ENCODE data around the gene BMERB1.
"Not testable (repeated sequence)": the region's sequence is repeated elsewhere in the genome, so short reads cannot be mapped to it uniquely, and the experiment has no call there.

Gene BMERB1

DNA sequence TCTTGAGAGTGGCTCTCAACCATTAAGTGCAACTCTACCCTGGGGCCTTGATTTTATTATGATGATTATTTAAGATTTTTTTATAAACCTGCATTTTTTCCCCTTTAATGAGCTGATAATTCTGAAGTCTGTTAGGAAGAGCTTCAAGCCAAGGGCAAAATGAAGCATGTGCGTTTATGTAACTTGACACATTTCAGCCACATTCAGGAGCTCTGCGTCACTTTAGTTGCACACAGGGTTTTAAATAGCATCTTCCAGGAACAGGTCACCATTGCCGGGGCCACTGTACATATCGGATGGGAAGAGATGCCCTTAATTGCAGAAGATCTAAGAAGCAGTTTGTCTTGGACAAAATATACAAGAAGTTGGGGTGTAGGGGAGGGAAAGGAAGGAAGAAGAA, 89.6 kb downstream of the BMERB1 start:
- no peak for DNase-seq (ENCODE audit: low spot score)

DNA sequence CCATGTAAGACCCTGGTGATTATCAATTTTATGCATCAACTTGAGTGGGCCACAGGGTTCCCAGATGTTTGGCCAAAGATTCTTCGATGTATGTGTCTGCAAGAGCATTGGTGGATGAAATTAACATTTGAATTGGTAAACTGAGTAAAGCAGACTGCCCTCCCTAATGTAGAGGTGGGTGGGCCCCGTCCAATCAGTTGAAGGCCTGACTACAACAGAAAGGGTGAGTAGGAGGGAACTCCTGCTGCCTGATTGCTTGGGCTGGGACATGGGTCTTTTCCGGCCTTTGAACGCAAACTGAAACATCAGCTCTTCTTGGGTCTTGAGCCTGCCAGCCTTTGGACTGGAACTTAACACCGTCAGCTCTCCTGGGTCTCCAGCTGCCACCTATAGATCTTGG, 90.6 kb downstream of the BMERB1 start:
- no peak for DNase-seq (ENCODE audit: low spot score)

DNA sequence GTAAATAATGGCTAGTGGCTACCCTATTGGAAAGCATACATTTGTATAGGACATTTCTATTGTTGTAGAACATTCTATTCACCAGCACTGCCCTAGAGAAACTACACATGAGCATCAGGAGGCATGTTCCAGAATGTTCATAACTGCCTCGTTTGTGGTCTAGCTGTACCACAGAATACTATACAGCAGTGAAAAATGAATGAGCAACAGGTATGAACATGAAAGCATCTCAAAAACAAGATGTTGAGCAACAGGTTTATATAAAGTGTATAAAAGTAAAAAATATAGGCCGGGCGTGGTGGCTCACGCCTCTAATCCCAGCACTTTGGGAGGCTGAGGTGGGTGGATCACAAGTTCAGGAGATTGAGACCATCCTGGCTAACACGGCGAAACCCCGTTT, 91.7 kb downstream of the BMERB1 start:
- DNase-seq (ENCODE audit: low spot score) = no peak

DNA sequence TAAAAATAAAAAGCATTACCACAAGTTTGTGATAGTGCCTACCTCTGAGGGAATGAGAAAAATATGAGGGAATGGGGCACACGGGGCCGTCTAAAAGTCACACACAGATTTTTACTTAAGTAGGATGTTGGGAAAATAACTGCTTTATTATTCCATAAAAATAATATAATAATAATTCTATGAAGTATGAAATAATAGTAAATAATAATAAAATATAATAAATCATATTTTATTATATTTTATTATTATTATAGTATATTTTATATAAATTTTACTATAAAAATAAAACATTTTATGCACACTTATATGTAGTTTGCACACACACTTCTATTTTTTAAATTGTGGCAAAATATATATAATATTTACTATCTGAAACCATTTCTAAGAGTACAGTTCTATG, 92.3 kb downstream of the BMERB1 start:
- no peak for DNase-seq (ENCODE audit: low spot score)

DNA sequence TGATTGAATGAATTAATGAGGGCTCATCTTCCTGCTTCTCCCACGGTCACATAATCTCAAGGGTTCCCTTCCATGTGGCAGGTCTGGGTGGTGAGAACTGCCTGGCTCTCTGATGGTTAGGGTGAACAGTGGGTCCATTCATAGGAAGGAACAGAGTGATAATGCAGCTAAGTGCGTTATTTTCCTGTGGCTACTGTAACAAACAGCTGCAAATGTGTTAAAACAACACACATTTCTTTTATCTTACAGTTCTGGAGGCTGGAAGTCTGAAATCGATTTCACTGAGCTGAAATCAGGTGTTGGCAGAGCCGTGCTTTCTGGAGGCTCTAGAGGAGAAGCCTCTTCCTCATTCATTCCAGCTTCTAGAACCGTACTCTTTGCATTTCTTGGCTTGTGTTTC, 95.3 kb downstream of the BMERB1 start:
- no peak for DNase-seq (ENCODE audit: low spot score)

DNA sequence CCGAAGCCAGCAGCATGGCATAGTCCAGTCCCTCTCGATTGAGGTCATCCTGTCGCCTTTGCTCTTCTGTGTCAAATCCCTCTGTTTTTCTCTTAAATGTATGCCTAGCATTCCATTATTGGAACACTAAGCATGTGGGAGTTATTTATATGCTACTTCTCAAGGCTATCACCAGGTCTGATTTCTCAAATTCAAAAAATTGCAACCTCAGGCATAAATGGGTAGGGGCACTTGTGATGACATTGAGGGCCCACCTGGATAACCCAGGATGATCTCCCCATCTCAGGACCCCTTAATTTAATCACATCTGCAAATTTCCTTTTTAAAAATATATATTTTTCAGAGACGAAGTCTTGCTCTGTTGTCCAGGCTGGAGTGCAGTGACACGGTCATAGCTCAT, 95.7 kb downstream of the BMERB1 start:
- no peak for DNase-seq (ENCODE audit: low spot score)

DNA sequence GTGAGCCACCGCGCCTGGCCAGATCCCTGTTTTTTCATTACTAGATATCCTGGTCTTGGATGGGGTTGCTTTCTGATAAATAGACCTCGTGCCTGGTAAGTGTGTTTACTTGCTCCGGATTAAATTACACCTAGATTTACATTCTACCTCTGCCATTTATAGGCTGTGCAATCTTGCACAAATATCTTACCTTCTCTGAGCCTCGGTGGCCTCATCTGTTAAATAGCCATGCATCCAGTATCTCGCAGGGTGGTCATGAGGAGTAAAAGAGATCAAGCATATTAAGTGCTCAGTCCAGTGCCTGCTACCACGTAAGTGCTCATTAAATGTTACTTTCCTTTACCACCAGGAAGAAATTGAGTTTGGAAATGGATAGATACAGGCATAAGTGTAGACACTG, 98.4 kb downstream of the BMERB1 start:
- no peak for DNase-seq (ENCODE audit: low spot score)

DNA sequence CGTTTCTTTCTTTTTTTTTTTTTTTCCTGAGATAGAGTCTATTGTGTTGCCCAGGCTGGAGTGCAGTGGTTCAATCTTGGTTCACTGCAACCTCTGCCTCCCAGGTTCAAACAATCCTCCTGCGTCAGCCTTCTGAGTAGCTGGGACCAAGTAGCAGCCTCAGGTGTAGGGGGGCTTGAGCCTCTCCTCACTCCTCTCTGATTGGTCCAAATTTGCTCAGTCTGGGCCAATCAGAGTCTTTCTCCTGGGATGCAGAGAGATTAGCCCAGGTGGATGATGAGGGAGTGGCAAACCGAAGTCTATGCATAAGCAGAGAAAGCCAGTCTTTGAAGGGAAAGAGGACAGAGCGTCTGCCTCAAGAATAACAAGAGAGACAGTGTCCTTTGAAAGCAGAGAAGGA, 99.0 kb downstream of the BMERB1 start:
- DNase-seq (ENCODE audit: low spot score) = no peak

DNA sequence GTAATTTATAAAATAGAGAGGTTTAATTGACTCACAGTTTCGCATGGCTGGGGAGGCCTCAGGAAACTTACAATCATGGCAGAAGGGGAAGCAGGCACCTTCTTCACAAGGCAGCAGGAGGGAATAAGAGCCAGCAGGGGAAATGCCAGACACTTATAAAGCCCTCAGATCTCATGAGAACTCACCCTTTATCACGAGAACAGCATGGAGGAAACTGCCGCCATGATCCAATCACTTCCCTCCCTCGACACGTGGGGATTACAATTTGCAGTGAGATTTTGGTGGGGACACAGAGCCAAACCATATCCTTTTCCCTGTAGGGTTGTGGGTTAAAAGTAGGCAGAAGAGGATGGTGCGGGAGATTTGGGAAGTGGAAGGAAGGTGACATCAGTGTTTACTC, 101.4 kb downstream of the BMERB1 start:
- no peak for DNase-seq (ENCODE audit: low spot score)

DNA sequence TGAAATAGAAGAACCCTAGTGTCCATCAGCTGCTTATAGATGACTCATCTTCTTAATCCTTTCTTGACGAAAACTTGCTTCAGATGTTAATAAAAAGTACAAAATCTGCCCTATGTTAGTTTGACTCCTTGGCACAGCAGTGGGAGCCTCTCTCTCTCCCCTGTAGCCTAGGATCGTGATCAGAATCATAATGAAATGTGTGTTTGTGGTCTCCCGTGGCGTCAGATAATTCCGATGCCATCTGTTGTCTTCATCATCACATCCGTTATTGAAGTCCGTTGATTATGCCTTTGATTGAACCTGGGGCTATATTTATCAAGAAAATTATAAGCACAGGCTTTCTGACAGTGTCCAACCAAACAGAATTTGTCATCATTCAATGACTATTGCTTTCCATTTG, 102.5 kb downstream of the BMERB1 start:
- no peak for DNase-seq (ENCODE audit: low spot score)

DNA sequence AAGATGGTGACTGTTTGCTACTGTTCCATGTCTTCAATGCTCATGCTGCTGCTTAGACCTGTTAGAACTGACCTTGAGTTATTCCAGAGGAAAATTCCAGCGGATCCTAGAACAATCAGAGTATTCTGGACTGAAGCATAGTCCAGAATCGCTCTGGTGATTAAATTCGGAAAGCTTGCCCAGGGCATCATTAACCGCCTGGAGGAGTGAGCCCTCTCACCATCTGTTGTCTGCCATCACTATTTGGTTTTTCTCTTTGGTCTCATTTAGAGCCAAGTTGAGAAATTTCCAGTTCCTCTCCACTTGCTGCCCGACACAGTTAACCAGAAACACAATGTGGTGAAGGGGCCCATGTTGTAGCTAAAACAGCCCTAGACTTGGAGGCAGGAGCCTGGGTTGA, 104.1 kb downstream of the BMERB1 start:
- no peak for DNase-seq (ENCODE audit: low spot score)

DNA sequence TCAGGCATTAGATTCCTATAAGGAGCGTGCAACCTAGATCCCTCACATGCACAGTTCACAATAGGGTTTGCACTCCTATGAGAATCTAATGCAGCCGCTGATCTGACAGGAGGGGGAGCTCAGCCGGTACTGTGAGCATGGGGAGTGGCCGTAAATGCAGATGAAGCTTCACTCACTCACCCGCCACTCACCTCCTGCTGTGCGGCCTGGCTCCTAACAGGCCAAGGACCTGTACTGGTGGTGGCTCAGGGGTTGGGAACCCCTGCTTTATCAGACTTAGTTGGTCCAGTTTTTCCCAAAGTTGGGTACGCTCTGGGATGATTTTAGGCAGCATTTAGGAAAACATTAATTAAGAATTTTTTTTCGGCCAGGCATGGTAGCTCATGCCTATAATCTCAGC, 104.8 kb downstream of the BMERB1 start:
- DNase-seq (ENCODE audit: low spot score) = no peak

DNA sequence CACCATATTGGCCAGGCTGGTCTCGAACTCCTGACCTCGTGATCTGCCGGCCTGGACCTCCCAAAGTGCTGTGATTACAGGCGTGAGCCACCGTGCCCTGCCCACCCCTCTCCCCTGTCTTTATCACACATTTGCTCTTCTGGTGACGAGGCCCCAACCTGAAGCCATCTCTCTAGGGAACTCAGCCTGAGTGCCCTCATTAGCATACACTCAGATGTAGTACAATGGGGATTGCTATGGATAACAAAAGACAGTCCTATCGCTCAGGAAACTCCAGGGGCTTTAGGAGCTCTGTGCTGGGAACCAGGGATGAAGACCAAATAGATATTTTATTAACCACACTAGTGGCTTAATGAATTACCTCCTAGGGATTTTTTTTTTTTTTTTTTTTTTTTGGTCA, 107.9 kb downstream of the BMERB1 start:
- DNase-seq (ENCODE audit: low spot score) = no peak

DNA sequence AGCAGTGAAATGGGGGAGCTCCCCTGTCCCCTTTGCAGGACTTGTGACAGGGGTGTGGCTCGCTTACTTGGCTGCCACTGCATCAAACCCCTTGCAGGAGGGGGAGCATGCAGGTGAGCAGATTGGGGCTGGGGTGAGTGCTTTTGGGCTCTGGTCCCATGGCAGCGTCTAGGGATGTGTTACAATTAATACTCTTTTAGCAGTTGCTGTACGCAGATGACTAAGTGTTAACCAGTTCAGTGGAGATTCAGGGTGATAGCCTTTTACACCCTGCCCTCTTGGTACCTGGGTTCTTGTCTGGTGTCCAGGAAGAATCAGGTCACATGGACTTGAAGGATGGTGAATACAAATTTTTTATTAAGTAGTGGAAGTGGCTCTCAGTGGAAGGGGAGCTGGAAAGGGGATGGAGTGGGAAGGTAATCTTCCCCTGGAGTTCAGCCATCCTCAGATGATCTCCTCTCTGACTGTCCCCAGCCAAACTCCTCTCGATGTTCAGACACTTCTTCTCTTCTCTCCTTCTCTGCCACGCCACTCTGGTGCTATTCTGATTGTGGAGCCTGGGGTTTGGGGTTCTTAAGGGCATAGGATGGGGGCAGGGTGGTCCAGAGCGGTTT, 108.5 kb downstream of the BMERB1 start:
- DNase-seq (ENCODE audit: low spot score) = no peak

DNA sequence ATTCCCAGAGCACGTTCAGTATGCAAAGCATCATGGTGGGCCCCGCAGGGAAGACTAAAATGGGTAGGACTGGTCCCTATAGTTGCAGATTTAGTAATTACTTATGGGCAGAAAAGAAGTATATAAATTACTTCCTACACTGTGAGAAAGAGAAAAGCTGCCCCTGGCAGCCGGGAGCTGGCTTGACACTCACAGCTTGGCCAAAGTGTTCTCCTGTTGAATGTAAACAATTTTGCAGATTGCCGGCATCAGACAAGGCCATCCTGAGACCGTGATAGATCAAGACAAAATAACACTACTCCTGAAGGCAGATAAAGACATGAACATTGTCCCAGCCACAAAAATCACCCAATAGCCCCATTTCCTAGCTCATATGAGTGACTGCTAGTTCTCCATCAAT, 110.0 kb downstream of the BMERB1 start:
- no peak for DNase-seq (ENCODE audit: low spot score)

DNA sequence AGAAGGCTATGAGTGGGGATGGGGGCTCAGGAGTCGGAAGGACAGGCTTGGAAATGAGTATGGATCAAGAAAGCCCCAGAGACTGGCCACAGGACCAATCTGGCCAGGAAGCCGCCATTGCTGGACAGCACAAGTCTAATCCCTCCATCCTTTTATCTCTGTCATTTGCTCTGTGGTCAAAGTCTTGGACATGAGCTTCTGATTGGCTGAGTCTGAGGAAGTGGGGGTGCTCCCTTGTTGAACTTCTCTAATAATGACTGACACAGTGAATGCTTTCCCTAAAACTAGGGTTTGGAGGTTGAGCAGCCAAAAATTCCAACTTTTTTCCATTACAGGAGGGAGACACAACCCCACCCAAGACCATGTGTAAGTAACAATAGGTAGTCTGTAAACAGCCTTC, 111.2 kb downstream of the BMERB1 start:
- DNase-seq (ENCODE audit: low spot score) = no peak

DNA sequence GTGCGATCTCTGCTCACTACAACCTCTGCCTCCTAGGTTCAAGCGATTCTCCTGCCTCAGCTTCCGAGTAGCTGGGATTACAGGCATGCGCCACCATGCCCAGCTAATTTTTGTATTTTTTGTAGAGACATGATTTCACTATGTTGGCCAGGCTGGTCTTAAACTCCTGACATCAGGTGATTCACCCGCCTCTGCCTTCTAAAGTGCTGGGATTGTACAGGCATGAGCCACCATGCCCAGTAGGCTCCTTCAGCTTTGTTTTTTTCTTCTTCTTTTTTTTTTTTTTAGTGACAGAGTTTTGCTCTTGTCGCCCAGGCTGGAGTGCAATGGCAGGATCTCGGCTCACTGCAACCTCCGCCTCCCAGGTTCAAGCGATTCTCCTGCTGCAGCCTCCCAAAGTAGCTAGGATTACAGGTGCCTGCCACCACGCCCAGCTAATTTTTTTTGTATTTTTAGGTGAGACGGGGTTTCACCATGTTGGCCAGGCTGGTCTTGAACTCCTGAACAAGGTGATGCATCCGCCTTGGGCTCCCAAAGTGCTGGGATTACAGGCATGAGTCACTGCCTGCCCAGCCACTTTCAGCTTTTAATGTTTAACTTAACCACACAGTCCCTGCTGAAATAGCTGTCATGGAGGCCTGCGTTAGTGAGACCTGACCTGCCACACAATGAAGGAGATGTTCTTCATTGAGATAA, 112.8 kb downstream of the BMERB1 start:
- not testable (repeated sequence) for DNase-seq (ENCODE audit: low spot score)

DNA sequence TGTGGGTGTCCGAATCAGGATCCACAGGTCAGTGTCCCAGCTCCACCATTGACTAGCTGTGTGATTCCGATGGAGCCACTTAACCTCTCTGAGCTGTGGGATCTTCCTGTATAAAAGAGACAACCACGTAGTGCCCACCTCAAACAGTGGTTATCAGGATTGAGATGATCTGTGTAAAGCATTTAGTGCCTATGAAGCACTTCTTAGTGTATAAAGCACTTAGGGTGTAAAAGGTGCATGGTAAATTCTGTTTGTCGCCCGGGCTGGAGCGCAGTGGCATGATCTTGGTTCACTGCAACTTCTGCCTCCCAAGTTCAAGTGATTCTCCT, 113.3 kb downstream of the BMERB1 start:
- no peak for DNase-seq (ENCODE audit: low spot score)

DNA sequence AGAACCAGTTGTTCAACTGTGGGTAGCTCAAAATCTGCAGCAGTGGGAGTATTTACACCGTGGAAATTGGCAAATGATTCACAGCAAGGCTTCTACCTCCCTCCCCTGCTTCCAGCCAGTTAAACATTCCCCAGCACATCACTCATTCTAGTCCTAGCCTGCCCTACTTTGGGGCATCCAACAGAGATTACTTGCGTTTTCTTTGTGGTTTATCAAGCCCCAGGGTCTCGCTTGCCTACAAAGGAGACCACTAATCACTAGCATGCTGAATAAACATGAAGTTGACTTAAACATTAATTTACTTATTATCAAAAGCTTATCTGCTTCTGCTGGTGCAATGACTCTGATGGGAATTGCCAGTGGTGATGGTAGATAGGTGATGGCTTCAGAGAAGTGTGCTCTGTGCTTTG, 114.1 kb downstream of the BMERB1 start:
- DNase-seq (ENCODE audit: low spot score) = no peak

DNA sequence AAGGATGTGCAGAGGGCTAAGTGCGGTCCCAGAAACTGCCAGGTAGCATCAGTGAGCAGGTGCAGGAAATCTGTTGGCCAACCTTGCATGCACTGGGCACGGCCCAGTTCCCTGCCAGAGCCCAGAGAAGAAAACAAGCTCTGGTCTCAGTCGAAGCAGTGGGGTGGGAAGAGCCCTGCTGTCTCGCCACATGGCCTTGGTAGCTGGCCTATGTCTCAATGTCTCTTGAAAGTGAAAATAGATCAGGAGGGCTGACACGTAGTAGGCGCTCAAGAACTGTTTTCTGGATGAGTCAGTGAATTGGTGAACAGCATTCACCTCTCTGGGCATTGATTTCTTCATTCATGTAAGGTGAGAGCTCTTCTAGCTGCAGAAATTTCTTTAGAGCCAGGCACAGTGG, 118.1 kb downstream of the BMERB1 start:
- no peak for DNase-seq (ENCODE audit: low spot score)

DNA sequence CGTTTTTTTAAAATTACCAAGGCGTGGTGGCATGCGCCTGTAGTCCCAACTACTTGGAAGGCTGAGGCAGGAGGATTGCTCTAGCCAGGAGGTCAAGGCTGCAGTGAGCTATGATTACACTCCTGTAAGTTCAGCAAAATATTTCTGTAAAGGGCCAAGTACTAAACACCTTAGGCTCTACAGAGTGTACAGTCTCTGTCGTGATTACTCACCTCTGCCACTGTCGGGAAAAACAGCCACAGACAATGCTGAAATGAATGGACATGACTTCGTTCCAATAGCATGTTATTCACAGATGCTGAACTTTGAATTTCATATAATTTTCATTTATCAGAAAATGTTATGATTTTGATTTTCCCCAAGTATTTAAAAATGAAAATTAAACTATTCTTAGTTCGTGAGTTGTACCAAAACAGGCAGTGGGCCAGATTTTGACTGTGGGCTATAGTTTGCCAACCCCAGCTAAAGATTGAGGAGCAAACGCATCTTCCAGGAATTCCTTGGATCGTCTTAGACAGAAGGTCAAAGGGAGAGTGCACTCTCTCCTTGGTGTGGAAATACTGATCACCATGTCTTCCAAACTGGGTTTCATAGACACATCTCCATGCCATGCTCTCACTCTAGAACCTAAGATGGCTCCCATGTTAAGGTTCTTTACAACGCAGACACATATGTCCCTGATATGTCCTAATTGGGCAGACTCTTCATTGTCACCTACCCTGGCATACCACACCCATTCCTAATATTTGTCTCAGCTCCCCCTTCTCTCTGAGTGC, 119.1 kb downstream of the BMERB1 start:
- DNase-seq (ENCODE audit: low spot score) = peak; percentile 27

DNA sequence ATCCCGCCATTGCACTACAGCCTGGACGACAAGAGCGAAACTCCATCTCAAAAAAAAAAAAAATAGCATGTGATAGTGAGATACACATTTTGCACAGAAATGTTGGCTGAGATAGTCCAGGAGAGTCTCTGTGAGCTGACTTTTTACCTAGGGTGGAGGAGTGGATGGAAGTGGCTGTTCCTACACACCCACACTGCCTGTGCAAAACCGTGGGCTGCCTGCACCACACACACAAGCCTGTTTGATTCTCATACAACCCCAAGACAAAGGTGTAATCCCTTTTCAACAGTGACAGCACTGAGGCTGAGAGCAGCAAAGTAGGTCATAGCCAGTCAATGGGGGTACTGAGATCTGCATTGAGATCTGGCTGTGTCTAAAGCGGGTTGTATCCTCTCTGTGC, 121.7 kb downstream of the BMERB1 start:
- no peak for DNase-seq (ENCODE audit: low spot score)

DNA sequence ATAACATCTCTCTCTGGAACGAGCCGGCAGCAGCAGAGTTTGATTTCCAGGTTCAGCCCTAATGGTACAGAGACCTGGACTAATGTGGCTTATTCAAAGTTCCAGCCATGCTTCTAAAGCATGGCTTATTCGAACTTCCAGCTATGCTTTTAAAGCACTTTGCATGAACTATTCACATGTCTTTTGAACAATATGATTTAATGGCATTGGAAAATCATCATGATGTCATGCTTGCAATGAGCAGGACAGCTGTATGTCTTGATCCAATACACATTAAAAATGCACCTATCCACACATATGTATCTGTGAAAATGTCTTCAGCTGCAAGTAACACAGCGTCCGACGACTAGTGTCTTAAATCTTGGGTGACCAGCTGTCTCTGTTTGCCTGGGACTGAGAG, 122.9 kb downstream of the BMERB1 start:
- DNase-seq (ENCODE audit: low spot score) = no peak

DNA sequence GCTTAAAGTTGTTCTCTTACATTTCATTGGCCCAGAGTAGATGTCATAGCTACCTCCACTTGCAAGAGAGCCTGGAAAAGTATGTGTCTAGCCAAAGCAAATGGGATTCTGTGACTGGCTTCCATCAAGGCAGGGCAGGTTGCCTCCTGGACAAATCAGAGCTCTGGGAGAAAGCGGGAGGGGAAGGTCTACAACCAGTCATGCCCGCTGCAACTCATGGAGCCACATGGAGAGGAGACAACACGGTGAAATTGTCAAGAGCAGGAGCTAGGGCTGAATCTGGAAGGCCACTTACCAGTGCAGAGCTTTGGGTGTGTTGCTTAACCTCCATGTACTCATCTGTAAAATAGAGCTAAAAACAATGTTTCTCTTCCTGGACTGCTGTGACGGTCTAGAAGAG, 124.8 kb downstream of the BMERB1 start:
- no peak for DNase-seq (ENCODE audit: low spot score)

All from AG20443 (cell line).